Small intestine (tissue), 7 donors: ENCODE results near the gene LILRB3. TPM values are rescaled to one million over a fixed set of nuclear protein-coding genes. Genes with fewer than 3 reads are reported as not detected.
"Not testable (repeated sequence)": the region's sequence is repeated elsewhere in the genome, so short reads cannot be mapped to it uniquely, and the experiment has no call there.

Experiments used
- DNase-seq, 2 donors: peaks; one replicate each; pipeline versions ENCODE4 v3.0.0 to v3.0.0-alpha.2; 2013
- FAIRE-seq: peaks from 2 replicates; lab custom pipeline; 2012; peaks lifted over from hg19 to GRCh38; lab: Jason Lieb, UNC
- H3K27ac ChIP-seq, 3 donors: one replicate each; pipeline ENCODE4 v1.5.1; 2013; ENCODE audit warnings: low read length in 2 of 3, mild to moderate bottlenecking in 2 of 3, control low read depth in 1 of 3, inconsistent platforms in 1 of 3, low read depth in 1 of 3, moderate library complexity in 1 of 3
- H3K27me3 ChIP-seq, 3 donors: one replicate each; pipeline ENCODE4 v1.6.1; 2013; ENCODE audit warnings: low read length in 3 of 3, inconsistent platforms in 1 of 3; ENCODE audit not compliant: control insufficient read depth in 3 of 3, insufficient read depth in 3 of 3
- H3K36me3 ChIP-seq, 3 donors: one replicate each; pipeline ENCODE4 v1.6.1; 2013; ENCODE audit warnings: low read length in 3 of 3, inconsistent platforms in 1 of 3, low read depth in 1 of 3, mild to moderate bottlenecking in 1 of 3, moderate library complexity in 1 of 3; ENCODE audit not compliant: control insufficient read depth in 3 of 3, insufficient read depth in 2 of 3
- H3K4me1 ChIP-seq, 3 donors: one replicate each; pipeline ENCODE4 v1.6.1; 2013; ENCODE audit warnings: low read length in 2 of 3, inconsistent platforms in 1 of 3, low read depth in 1 of 3, mild to moderate bottlenecking in 1 of 3, moderate library complexity in 1 of 3; ENCODE audit not compliant: control insufficient read depth in 3 of 3, insufficient read depth in 2 of 3
- H3K4me3 ChIP-seq, 3 donors: one replicate each; pipeline ENCODE4 v1.5.1; 2013; ENCODE audit warnings: low read length in 3 of 3, control low read depth in 1 of 3, inconsistent platforms in 1 of 3, low read depth in 1 of 3, mild to moderate bottlenecking in 1 of 3, moderate library complexity in 1 of 3
- H3K9me3 ChIP-seq, 2 donors: one replicate each; pipeline ENCODE4 v1.6.1; 2013; ENCODE audit warnings: low read depth in 1 of 2, low read length in 1 of 2; ENCODE audit not compliant: control insufficient read depth in 2 of 2, insufficient read depth in 1 of 2
- WGBS, 3 donors: extraction: QIAGEN DNeasy Blood & Tissue Kit; methylation state at CpG; one replicate each; pipeline ENCODE4 v1.1.7; 2013; 5-methylcytosine and 5-hydroxymethylcytosine counted together
- polyA plus RNA-seq, 4 donors: library from polyadenylated mRNA; stranded (reverse) in 3 of 4; unstranded in 1 of 4; fragments of 200-250 nt in 3 of 4; fragments of 120-200 nt in 1 of 4; gene quantifications; one replicate each; pipeline versions ENCODE4 v1.2.1 to v1.2.3, GENCODE V29; 2013
- donor health status: healthy with polysubstance abuse.
- donor health status: control.
- donor health status: control.
- donor health status: Bipolar disorder and iron deficiency.
- donor health status: healthy.

The LILRB3 gene
- polyA plus RNA-seq, 4 donors: 0.45 to 3.6 (median 1.4) TPM

DNA sequence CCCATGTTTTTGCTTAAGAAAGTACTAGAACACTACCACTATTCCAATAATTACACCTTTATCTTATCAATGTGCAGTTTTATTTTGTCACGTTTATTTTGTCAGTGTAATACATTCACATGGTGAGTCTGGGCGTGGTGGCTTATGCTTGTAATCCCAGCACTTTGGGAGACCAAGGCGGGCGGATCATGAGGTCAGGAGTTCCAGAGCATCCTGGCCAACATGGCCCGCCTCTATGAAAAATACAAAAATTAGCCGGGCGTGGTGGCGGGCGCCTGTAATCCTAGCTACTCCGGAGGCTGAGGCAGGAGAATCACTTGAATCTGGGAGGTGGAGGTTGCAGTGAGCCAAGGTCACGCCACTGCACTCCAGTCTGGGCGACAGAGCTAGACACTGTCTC lies 28.3 kb downstream of the LILRB3 start:
- 86 to 92% (median 88%) methylated on average over 12 of the region's 12 CpGs for WGBS, 3 donors

DNA sequence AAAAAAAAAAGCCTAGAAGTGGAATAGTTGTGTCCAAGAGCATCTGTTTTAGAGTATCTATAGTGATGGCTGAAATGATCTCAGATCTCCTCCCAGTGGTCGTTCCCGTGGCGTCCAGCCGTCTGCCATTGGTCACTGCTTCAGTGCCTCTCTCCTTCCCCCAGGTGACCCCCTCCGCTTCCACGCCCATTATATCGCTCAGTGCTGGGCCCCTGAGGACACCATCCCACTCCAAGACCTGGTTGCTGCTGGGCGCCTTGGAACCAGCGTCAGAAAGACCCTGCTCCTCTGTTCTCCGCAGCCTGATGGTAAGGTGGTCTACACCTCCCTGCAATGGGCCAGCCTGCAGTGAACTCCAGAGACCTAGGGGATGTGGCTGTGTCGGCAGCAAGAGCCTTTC lies 29.8 kb downstream of the LILRB3 start:
- Histone ChIP-seq H3K4me1 (peaks cover 4 to 20% (median 8%) of the 10 kb centered on the region in 3 donors), H3K27me3 (no peaks in the 10 kb centered on the region), H3K9me3 (no peaks in the 10 kb centered on the region), H3K36me3 (peaks cover 2 to 43% (median 9%) of the 10 kb centered on the region in 3 donors), H3K4me3 (no peak overlapping the region), H3K27ac (no peak overlapping the region)
- WGBS, 3 donors: 94 to 97% (median 94%) methylated on average over 11 of the region's 11 CpGs
- no peak for DNase-seq
- FAIRE-seq: no peak

More for the DNA sequence above, 28.3 kb downstream of the LILRB3 start:
- not testable (repeated sequence) for FAIRE-seq, H3K4me3 ChIP-seq, DNase-seq, H3K27ac ChIP-seq, H3K27me3 ChIP-seq, H3K9me3 ChIP-seq
- peaks cover 0 to 16% (median 4%) of the 10 kb centered on the region in 3 donors for H3K4me1 ChIP-seq
- peaks cover 2 to 44% (median 9%) of the 10 kb centered on the region in 3 donors for H3K36me3 ChIP-seq

GRCh38 chr19:54191811-54192453 lies 30.9 kb downstream of the LILRB3 start:
- DNase-seq: no peak
- FAIRE-seq: no peak

GRCh38 chr19:54191011-54191810 lies 31.6 kb downstream of the LILRB3 start, which contains the start of gene TSEN34:
Gene TSEN34 (plus strand): TSS chr19:54191308. CDS start chr19:54191365, 57 bp downstream.
- Histone ChIP-seq H3K4me1 (peaks cover 8 to 37% (median 9%) of the 10 kb centered on the region in 3 donors), H3K36me3 (peaks cover 2 to 52% (median 9%) of the 10 kb centered on the region in 3 donors), H3K4me3 (peak within 1 kb of the TSS; percentile 68 to 94 (median 82)), H3K27me3 (no peaks in the 10 kb centered on the region), H3K27ac (peak within 1 kb of the TSS; percentile 93 to 100 (median 99)), H3K9me3 (no peaks in the 10 kb centered on the region)
- no peak for FAIRE-seq
- peak in 1 of 2 donors; percentile 96 for DNase-seq
- 1 to 2% (median 1%) methylated on average over 43 to 77 of the region's 77 CpGs for WGBS, 3 donors

More at GRCh38 chr19:54191811-54192453, 30.9 kb downstream of the LILRB3 start:
- Histone ChIP-seq H3K36me3 (peaks cover 2 to 45% (median 9%) of the 10 kb centered on the region in 3 donors), H3K27ac (peak overlapping the region; percentile 93 to 100 (median 99)), H3K27me3 (no peaks in the 10 kb centered on the region), H3K4me1 (peaks cover 6 to 30% (median 9%) of the 10 kb centered on the region in 3 donors), H3K9me3 (no peaks in the 10 kb centered on the region), H3K4me3 (peak overlapping the region; percentile 68 to 94 (median 82))
- 59 to 64% (median 62%) methylated on average over 19 of the region's 19 CpGs for WGBS, 3 donors

DNA sequence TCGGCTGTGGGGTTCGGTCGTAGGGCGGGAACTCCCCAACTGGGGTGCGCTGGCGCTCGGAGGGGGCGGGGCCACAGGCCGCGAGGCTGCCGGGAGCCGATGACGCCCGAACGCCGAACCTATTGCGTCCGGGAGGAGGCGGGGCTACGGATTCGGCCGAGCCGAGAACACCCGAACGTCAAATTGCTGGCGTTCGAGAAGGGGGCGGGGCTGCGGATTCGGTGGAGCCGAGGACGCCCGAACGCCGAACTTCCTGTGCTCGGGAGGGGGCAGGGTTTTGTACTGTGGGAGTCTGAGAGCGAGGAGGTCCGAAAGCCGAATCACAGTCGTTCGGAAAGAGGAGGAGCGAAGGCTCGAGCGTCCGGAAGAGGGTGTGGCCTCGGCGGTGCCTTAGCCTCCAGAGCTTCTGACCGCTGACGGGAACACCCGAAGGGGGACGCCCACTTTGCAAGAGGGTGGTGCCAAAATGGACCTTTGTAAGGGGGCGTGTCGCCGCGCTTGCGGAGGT lies 32.2 kb downstream of the LILRB3 start:
- DNase-seq: peak; percentile 99 to 100
- 0% methylated on average over 52 to 56 of the region's 56 CpGs for WGBS, 3 donors
- peaks cover 8 to 37% (median 9%) of the 10 kb centered on the region in 3 donors for H3K4me1 ChIP-seq
- H3K27ac ChIP-seq: peak overlapping the region; percentile 93 to 100 (median 99)
- H3K27me3 ChIP-seq: no peaks in the 10 kb centered on the region
- peaks cover 2 to 56% (median 9%) of the 10 kb centered on the region in 3 donors for H3K36me3 ChIP-seq
- no peaks in the 10 kb centered on the region for H3K9me3 ChIP-seq
- H3K4me3 ChIP-seq: peak overlapping the region; percentile 68 to 94 (median 82)
- FAIRE-seq: peak; percentile 88

GRCh38 chr19:54189735-54190502 lies 32.9 kb downstream of the LILRB3 start:
- H3K27ac ChIP-seq: peak overlapping the region; percentile 92 to 100 (median 99)
- DNase-seq (peak; percentile 100), FAIRE-seq (peak; percentile 94)
- peaks cover 2 to 56% (median 9%) of the 10 kb centered on the region in 3 donors for H3K36me3 ChIP-seq
- no peaks in the 10 kb centered on the region for H3K27me3 ChIP-seq
- 0% methylated on average over 55 to 65 of the region's 65 CpGs for WGBS, 3 donors
- peak overlapping the region in 2 of 3 donors; percentile 40 to 82 for H3K4me3 ChIP-seq
- peaks cover 8 to 37% (median 9%) of the 10 kb centered on the region in 3 donors for H3K4me1 ChIP-seq
- no peaks in the 10 kb centered on the region for H3K9me3 ChIP-seq

DNA sequence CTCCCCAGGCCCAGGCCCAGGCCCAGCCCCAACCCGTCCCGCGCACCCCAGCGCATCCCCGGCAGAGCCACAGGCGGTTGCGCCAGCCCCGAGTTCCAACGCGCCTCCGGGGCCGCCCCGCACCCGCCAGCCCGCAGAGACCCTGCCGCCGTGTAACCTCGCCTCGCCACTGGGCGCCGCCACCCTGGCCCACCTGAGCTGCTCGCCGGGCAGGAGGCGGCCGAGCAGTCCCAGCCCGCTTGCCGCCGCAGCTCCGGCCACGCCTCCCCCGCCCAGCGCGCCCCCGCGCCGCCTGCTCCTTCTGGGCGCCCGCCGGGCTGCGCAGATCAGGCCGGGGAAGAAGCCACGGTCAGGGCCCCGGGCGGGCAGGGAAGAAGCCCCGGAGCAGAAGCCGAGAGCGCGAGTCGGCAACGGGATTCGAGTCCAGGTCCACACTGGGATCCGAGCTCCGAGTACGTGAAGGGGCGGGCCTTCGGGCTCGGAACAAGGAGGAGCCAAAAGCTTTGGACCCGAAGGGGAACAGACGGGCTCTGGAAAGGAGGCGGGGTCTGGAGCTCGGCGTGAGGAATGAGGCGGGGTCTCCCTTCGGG lies 33.6 kb downstream of the LILRB3 start, which contains the start of gene MBOAT7:
Gene MBOAT7, minus strand, starts transcription at position 436 of the 590 bp plus-strand sequence. CDS start 1,072 bp downstream, outside the sequence.
- Histone ChIP-seq H3K27ac (peak within 1 kb of the TSS; percentile 93 to 100 (median 99)), H3K36me3 (peaks cover 2 to 55% (median 9%) of the 10 kb centered on the region in 3 donors), H3K9me3 (no peaks in the 10 kb centered on the region), H3K4me3 (peak within 1 kb of the TSS; percentile 70 to 82 (median 70)), H3K4me1 (peaks cover 8 to 37% (median 9%) of the 10 kb centered on the region in 3 donors), H3K27me3 (no peaks in the 10 kb centered on the region)
- 0 to 1% (median 0%) methylated on average over 41 to 64 of the region's 64 CpGs for WGBS, 3 donors
- no peak for DNase-seq
- no peak for FAIRE-seq
